ENCODE results near the gene DHRSX.
A peak's percentile ranks its signal among the peaks of the same experiment; 100 is the strongest.

DHRSX gene

GRCh38 chrX:2376166-2376565, 124.6 kb downstream of the DHRSX start:
- H3K9me3 ChIP-seq (ENCODE audit: severe bottlenecking): no peaks in the 10 kb centered on the region
- H3K4me3 ChIP-seq (ENCODE audit: severe bottlenecking): no peak overlapping the region
- ATAC-seq (ENCODE audit: low read depth): no peak
- no peak for DNase-seq (ENCODE audit: low spot score)
- no peaks in the 10 kb centered on the region for H3K27me3 ChIP-seq (ENCODE audit: insufficient read depth, poor library complexity, severe bottlenecking)
- H3K27ac ChIP-seq (ENCODE audit: poor library complexity, severe bottlenecking): no peak overlapping the region
- H3K4me1 ChIP-seq (ENCODE audit: insufficient read depth, poor library complexity, severe bottlenecking): no peaks in the 10 kb centered on the region
- no peaks in the 10 kb centered on the region for H3K36me3 ChIP-seq (ENCODE audit: low read depth)
- TF ChIP-seq CTCF (IDR thresholded peaks at IDR 0.05; ENCODE audit: poor library complexity, severe bottlenecking): no peak

- no peaks in the 10 kb centered on the region for H3K36me3 ChIP-seq (ENCODE audit: low read depth)
- no peak for TF ChIP-seq CTCF (IDR thresholded peaks at IDR 0.05; ENCODE audit: poor library complexity, severe bottlenecking)
- ATAC-seq (ENCODE audit: low read depth) (no peak), DNase-seq (ENCODE audit: low spot score) (no peak)
- H3K9me3 ChIP-seq (ENCODE audit: severe bottlenecking): no peaks in the 10 kb centered on the region
- no peak overlapping the region for H3K4me3 ChIP-seq (ENCODE audit: severe bottlenecking)
- no peaks in the 10 kb centered on the region for H3K27me3 ChIP-seq (ENCODE audit: insufficient read depth, poor library complexity, severe bottlenecking)
- no peak overlapping the region for H3K27ac ChIP-seq (ENCODE audit: poor library complexity, severe bottlenecking)
- no peaks in the 10 kb centered on the region for H3K4me1 ChIP-seq (ENCODE audit: insufficient read depth, poor library complexity, severe bottlenecking)
Observed at GRCh38 chrX:2374086-2374485, 126.7 kb downstream of the DHRSX start.

GRCh38 chrX:2373615-2374014, 127.2 kb downstream of the DHRSX start:
- Histone ChIP-seq H3K27ac (ENCODE audit: poor library complexity, severe bottlenecking) (no peak overlapping the region), H3K36me3 (ENCODE audit: low read depth) (no peaks in the 10 kb centered on the region), H3K9me3 (ENCODE audit: severe bottlenecking) (no peaks in the 10 kb centered on the region), H3K27me3 (ENCODE audit: insufficient read depth, poor library complexity, severe bottlenecking) (no peaks in the 10 kb centered on the region), H3K4me1 (ENCODE audit: insufficient read depth, poor library complexity, severe bottlenecking) (no peaks in the 10 kb centered on the region), H3K4me3 (ENCODE audit: severe bottlenecking) (no peak overlapping the region)
- no peak for TF ChIP-seq CTCF (IDR thresholded peaks at IDR 0.05; ENCODE audit: poor library complexity, severe bottlenecking)
- DNase-seq (ENCODE audit: low spot score) (no peak), ATAC-seq (ENCODE audit: low read depth) (no peak)

- ATAC-seq (ENCODE audit: low read depth) (no peak; the same call in 2 of the 3 replicates), DNase-seq (ENCODE audit: low spot score) (no peak)
- Histone ChIP-seq H3K27ac (ENCODE audit: poor library complexity, severe bottlenecking) (no peak overlapping the region), H3K36me3 (ENCODE audit: low read depth) (no peaks in the 10 kb centered on the region), H3K27me3 (ENCODE audit: insufficient read depth, poor library complexity, severe bottlenecking) (no peaks in the 10 kb centered on the region), H3K9me3 (ENCODE audit: severe bottlenecking) (no peaks in the 10 kb centered on the region), H3K4me1 (ENCODE audit: insufficient read depth, poor library complexity, severe bottlenecking) (no peaks in the 10 kb centered on the region), H3K4me3 (ENCODE audit: severe bottlenecking) (no peak overlapping the region)
- no peak for TF ChIP-seq CTCF (IDR thresholded peaks at IDR 0.05; ENCODE audit: poor library complexity, severe bottlenecking)
Observed at GRCh38 chrX:2371026-2371711, 129.6 kb downstream of the DHRSX start.

GRCh38 chrX:2370456-2370855, 130.3 kb downstream of the DHRSX start:
- Histone ChIP-seq H3K9me3 (ENCODE audit: severe bottlenecking) (no peaks in the 10 kb centered on the region), H3K36me3 (ENCODE audit: low read depth) (no peaks in the 10 kb centered on the region), H3K27ac (ENCODE audit: poor library complexity, severe bottlenecking) (no peak overlapping the region), H3K4me3 (ENCODE audit: severe bottlenecking) (no peak overlapping the region), H3K27me3 (ENCODE audit: insufficient read depth, poor library complexity, severe bottlenecking) (no peaks in the 10 kb centered on the region), H3K4me1 (ENCODE audit: insufficient read depth, poor library complexity, severe bottlenecking) (no peaks in the 10 kb centered on the region)
- ATAC-seq (ENCODE audit: low read depth): 0 out of 3 replicates have a peak, but pooled peaks have one; percentile 10
- no peak for TF ChIP-seq CTCF (IDR thresholded peaks at IDR 0.05; ENCODE audit: poor library complexity, severe bottlenecking)
- no peak for DNase-seq (ENCODE audit: low spot score)

Measured in RWPE2 (cell line).